Ureter (tissue), 1 donor: ENCODE measurements around the gene DYNLT4. TPM values are rescaled to one million over a fixed set of nuclear protein-coding genes. Genes with fewer than 3 reads are reported as not detected.
"Not testable (repeated sequence)": the region's sequence is repeated elsewhere in the genome, so short reads cannot be mapped to it uniquely, and the experiment has no call there.

Source experiments
- DNase-seq: peaks from one replicate; pipeline ENCODE4 v3.0.0-alpha.2; 2020; ENCODE audit warnings: low spot score
- total RNA-seq: library from RNA; stranded (reverse); gene quantifications from one replicate; pipeline ENCODE4 v1.2.4, GENCODE V29; 2023
- donor health status: DM: yes; HTN: yes; CAD: no.

DYNLT4 gene
- total RNA-seq, 1 donor from 2014 or later: 0.52 TPM

GRCh38 chr1:44828841-44829440, 21.8 kb upstream of the DYNLT4 start:
- DNase-seq: no peak

DNA sequence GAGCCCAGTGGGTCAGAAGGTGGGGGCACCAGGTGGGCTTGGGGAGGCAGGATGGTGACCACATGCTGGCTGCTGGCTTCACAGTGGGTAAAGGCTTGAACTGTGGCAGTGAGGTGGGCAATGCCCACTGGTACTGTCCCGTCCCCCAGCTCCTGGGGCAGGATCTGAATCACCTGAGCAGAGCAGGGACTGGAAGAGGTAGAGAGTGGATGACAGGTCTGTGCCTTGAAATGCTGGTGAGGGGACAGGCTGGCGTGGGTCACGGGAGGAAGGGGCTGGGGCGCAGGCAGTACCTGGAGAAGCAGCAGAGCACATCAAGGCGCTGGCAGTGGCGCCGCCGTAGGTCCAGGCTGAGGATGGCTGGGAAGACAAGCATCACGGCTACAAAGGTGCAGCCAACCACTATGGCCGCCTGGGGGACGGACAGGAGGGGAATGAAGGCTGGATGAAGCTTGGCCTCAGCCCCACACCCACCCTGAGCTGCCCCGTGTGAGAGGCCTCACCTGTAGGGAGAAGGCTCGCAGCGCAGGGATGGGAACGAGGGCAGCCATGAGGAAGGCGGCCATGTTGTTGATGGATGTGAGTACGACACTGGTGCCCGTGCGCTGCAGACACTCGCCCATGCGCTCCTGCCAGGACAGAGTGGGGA, 21.0 kb upstream of the DYNLT4 start:
- no peak for DNase-seq

DNA sequence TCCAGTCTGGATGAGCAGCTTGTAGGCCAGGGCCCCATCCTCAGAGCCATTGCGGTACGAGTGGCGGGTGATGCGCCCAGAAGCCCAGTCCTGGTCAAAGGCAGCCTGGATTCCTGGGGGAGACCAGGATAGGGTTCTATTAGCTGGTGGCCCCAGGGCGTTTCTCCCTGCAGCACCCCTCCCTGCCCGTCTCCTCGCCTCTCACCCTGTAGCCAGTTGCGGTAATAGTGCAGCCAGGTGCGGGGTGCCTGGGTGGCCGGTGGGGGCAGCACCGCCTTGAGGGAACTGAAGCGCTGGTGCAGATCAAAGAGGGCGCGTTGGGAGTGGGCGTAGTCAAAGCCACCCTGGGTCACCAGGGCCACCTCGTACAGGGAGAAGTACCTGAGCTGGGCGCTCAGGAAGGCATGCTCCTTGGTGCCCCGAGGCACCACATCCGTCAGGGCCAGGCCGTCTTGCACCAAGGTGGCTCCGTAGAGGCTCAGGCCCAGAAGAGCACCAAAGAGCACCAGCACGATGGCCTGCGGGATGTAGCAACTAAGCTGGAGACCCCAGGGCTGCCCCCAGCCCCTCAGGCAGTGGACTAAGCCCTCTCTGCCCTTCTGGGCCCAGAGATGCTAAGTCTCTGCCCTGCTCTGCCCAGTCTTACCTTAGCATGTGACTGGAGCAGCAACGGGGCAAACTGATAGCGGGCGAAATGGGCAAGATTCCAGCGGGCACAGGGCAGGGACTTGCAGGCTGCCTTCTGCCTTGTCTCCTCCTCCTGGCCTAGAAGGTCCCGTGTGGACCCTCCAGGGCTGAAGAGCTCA, 20.2 kb upstream of the DYNLT4 start:
- no peak for DNase-seq

GRCh38 chr1:44826375-44827196, 19.4 kb upstream of the DYNLT4 start:
- no peak for DNase-seq

- DNase-seq: not testable (repeated sequence)
Observed at GRCh38 chr1:44824392-44824791, 17.2 kb upstream of the DYNLT4 start.

GRCh38 chr1:44822981-44823451, 15.9 kb upstream of the DYNLT4 start:
- no peak for DNase-seq

- DNase-seq: no peak
Observed at GRCh38 chr1:44822131-44822701, 15.1 kb upstream of the DYNLT4 start.

GRCh38 chr1:44821240-44821715, 14.1 kb upstream of the DYNLT4 start:
- no peak for DNase-seq

DNA sequence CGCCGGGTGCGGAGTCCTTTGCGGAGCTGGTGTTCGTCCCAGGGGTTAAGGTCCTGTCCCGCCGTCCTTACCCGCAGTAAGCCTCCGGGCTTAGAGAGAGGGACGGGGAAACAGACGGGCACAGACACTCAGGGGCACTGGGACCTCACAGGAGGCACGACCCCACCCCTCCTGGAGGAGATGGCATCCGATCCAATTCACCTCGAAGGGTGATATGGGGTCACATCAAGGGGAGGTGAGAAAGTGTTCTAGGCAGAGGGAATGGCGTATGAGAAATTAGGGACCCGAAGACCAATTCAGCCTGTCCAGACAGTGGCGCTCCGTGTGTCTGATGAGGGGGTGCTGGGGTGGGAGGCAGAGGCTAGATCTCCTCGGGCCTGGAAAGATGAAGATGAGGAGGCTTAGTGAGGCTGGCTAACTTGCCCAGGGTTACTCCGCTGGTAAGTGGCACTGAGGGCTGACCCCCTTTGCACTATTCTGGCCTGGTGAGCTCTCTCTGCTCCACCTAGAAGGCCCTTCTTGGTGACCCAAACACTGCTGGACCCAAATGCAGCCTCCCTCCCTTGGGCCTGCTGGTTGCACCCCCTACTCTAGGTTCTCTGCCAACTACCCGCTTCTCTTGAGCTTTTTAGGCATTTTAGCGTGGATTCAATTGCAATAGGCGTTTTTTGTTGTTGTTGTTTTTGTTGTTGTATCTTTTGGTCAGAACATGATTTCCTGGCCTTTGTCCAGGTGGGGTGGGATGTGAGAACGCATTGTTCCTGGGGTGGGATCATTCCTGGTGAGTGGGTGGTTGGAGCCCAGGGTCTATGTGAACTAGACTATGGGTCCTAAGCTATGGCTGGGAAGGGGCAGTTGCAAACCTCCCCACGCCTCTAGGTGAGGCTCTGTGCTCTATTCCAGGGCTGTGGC, 13.4 kb upstream of the DYNLT4 start:
- no peak for DNase-seq

GRCh38 chr1:44819608-44820327, 12.6 kb upstream of the DYNLT4 start:
- peak; percentile 86 for DNase-seq

DNA sequence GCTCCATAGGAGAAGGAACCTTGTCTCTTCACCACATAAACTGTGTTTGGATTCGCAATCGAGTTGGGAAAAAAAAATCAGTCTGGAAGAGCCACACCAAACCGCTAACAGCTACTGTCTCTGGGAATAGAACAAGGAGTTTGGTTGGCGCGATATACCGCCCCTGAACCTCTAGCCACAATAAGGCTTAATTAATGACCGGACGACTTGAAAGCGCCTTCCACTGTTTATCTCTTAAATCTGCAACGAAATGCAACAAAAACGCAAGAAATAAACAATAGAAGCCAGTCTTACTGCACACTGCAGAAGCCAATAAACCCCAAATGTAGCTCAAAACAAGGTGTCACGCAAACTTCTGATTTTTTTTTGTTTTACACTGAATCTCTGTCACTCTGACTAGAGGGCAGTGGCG, 12.1 kb upstream of the DYNLT4 start:
- DNase-seq: no peak

DNA sequence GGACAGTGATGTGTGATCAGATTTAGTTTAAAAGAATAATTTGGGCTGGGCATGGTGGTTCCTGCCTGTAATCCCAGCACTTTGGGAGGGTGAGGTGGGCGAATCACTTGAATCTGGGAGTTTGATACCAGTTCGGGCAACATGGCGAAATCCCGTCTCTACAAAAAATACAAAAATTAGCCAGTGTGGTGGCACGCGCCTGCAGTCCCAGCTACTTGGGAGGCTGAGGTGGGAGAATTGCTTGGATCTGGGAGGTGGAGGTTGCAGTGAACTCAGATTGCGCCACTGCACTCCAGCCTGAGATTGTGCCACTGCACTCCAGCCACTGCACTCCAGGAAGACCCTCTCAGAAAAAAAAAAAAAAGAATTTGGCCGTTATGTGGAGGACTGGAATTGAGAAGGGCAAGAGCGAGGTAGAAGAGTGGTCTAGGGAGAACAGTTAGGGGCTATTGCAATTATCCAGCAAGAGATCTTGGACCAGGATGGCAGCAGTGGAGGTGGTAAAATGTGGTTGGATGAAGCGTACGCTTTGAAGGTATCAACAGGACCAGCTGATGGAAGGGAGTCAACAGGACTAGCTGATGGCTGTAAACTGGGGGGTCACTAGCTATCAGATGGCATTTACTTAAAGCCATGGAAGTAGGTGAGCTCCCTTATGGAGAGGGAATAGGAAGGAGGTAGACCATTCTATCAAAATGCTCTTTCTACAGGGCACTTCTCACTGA, 10.8 kb upstream of the DYNLT4 start:
- DNase-seq: no peak

GRCh38 chr1:44817307-44817706, 10.2 kb upstream of the DYNLT4 start:
- DNase-seq: no peak

DNA sequence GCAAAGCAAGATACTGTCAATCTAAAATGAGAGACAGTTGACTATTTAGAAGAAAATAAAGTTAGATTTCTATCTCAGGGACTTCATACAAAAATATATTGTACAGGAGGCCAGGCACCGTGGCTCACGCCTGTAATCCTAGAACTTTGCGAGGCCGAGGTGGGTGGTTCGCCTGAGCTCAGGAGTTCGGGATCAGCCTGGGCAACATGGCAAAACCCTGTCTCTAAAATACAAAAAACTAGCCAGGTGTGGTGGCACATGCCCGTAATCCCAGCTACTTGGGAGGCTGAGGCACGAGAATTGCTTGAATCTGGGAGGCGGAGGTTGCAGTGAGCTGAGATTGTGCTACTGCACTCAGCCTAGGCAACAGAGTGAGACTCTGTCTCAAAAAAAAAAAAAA, 8.8 kb upstream of the DYNLT4 start:
- DNase-seq: not testable (repeated sequence)

DNA sequence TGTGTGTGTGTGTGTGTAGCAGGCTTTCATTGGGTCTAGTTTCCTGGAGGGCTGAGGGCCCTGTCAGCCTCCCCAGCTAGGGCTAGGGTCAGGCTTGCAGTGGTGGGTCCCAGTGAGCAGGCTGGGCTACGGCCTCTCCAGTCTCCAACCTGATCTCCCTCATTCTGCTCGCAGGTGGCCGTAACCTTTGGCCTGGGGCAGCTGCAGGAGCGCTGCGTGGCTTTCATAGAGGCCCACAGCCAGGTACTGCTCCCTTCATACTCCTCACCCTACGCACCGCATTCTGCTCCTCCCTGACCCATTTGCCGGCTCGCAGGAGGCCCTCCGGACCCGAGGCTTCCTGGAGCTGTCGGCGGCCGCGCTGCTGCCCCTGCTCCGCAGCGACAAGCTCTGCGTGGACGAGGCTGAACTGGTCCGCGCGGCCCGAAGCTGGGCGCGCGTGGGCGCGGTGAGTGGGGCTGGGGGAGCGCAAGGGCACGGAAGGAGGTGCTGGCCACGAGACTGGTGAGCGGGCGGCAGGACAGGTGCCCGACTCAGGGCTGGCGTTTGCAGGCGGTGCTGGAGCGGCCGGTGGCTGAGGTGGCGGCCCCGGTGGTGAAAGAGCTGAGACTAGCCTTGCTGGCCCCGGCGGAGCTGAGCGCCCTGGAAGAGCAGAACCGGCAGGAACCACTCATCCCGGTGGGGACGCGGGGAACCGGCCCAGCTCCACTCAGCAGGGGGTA, 5.8 kb upstream of the DYNLT4 start:
- no peak for DNase-seq

DNA sequence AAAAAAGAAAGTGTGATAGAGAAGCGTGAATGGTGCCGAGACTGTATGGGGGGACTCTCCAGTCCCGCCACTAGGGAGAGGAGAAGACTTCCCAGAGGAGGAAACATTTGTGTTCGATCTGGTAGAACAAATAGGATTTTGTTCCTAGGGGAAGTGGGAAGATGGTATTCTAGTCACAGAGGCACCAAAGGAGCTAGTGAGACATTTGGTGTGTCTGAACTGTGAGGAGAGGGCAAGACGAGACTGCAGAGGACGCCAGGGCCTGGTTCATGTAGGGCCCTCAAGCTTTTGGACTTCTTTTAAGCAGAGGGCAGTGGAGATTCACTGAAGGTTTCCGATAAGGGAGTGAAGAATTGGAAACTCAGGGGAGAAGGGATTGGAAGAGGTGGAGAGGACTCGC, 4.1 kb upstream of the DYNLT4 start:
- no peak for DNase-seq

DNA sequence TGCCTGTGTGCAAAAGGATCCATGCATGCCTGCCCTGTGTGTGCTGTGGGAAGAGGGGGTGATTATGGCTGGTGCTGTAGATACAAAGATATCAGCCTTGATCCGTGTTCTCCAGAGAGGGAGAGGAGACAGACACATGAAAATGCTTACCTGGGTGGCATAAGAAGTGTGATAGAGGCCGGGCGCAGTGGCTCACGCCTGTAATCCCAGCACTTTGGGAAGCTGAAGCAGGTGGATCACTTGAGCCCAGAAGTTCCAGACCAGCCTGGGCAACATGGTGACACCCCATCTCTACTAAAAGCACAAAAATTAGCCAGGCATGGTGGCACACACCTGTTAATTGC, 3.6 kb upstream of the DYNLT4 start:
- DNase-seq: not testable (repeated sequence)

- no peak for DNase-seq
Observed at GRCh38 chr1:44810101-44810761, 3.1 kb upstream of the DYNLT4 start.
